ENCODE results near the gene KLHL20. TPM values are rescaled to one million over a fixed set of nuclear protein-coding genes. Genes with fewer than 3 reads are reported as not detected.

KLHL20 gene
- polyA plus RNA-seq, 1 donor from 2014 or later = 33.2 TPM

DNA sequence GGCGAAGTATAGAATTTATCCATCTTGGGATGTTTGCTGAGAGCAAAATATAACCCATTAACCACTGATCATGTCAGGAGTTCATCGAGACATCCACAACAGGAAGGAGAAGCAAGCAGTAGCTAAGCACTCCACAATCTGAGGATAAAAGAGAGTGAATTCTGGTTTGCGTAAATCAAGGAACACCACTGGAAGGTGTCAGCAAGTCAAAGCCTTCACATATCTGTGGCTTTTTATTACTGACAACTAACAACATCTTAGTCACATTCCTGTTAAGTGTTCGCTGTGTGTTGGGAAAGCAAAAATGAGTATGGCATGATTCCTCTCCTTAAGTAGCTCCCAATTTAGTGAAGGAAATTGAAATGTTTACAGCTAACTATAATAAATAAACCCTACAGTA is 65.2 kb downstream of the KLHL20 start:
- Histone ChIP-seq H3K27ac (ENCODE audit: low read length) (no peak overlapping the region), H3K79me2 (replicated peaks; ENCODE audit: insufficient read depth, low read length) (no peaks in the 10 kb centered on the region), H3K4me2 (ENCODE audit: low read length) (no peak overlapping the region), H3K9me3 (ENCODE audit: low read length) (no peaks in the 10 kb centered on the region), H3K4me3 (ENCODE audit: low read length) (no peak overlapping the region), H4K20me1 (ENCODE audit: insufficient read depth) (no peaks in the 10 kb centered on the region), H2AFZ (ENCODE audit: low read depth, low read length) (no peak overlapping the region), H3K9me2 (ENCODE audit: insufficient read depth, low read length) (no peaks in the 10 kb centered on the region), H3F3A (ENCODE audit: insufficient read depth, low read length, poor library complexity, severe bottlenecking) (no peaks in the 10 kb centered on the region), H3K36me3 (ENCODE audit: insufficient read depth, low read length) (peaks cover 16% of the 10 kb centered on the region), H3K27me3 (ENCODE audit: insufficient read depth, low read depth, low read length) (no peaks in the 10 kb centered on the region), H3K9ac (ENCODE audit: low read length) (no peak overlapping the region)
- no peak for TF ChIP-seq MXI1 (conservative IDR thresholded peaks at IDR 0.05; ENCODE audit: poor library complexity, severe bottlenecking)
- no peak for TF ChIP-seq EZH2 (IDR thresholded peaks at IDR 0.05; ENCODE audit: borderline replicate concordance, insufficient read depth, low read length, poor library complexity, severe bottlenecking)
- TF ChIP-seq POLR2AphosphoS5 (IDR thresholded peaks at IDR 0.05) = no peak
- TF ChIP-seq EP300 (conservative IDR thresholded peaks at IDR 0.05; ENCODE audit: poor library complexity, severe bottlenecking) = no peak
- no peak for TF ChIP-seq TAF1 (IDR thresholded peaks at IDR 0.05; ENCODE audit: low read depth)
- TF ChIP-seq RAD21 (conservative IDR thresholded peaks at IDR 0.05) = no peak

DNA sequence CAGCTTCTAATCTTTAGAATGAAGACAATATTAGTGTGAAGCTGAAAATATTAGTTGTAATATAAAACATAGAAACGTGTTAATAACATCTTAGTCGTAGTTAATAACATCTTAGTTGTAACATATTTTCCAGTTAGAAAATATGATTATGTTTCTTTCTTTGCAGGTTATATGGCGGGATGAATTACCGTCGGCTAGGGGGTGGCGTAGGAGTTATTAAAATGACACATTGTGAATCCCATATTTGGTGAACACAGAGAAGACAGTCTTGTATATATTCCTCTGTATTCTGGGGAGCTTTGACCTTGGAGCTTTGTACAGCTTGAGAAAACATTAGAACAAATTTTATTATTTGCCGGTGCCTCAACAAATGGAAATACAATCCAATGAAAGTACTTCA is 70.2 kb downstream of the KLHL20 start:
- no peaks in the 10 kb centered on the region for H3K9me2 ChIP-seq (ENCODE audit: insufficient read depth, low read length)
- no peak overlapping the region for H3K27ac ChIP-seq (ENCODE audit: low read length)
- H3K36me3 ChIP-seq (ENCODE audit: insufficient read depth, low read length) = no peaks in the 10 kb centered on the region
- H3K4me3 ChIP-seq (ENCODE audit: low read length) = no peak overlapping the region
- H3K79me2 ChIP-seq (replicated peaks; ENCODE audit: insufficient read depth, low read length) = no peaks in the 10 kb centered on the region
- H3K9ac ChIP-seq (ENCODE audit: low read length) = no peak overlapping the region
- no peaks in the 10 kb centered on the region for H4K20me1 ChIP-seq (ENCODE audit: insufficient read depth)
- no peaks in the 10 kb centered on the region for H3K27me3 ChIP-seq (ENCODE audit: insufficient read depth, low read depth, low read length)
- H3K9me3 ChIP-seq (ENCODE audit: low read length) = no peaks in the 10 kb centered on the region
- H3K4me2 ChIP-seq (ENCODE audit: low read length) = no peak overlapping the region
- H3F3A ChIP-seq (ENCODE audit: insufficient read depth, low read length, poor library complexity, severe bottlenecking) = no peaks in the 10 kb centered on the region
- TF ChIP-seq POLR2AphosphoS5 (IDR thresholded peaks at IDR 0.05) = no peak
- no peak for TF ChIP-seq RAD21 (conservative IDR thresholded peaks at IDR 0.05)
- TF ChIP-seq, protein P1, sequence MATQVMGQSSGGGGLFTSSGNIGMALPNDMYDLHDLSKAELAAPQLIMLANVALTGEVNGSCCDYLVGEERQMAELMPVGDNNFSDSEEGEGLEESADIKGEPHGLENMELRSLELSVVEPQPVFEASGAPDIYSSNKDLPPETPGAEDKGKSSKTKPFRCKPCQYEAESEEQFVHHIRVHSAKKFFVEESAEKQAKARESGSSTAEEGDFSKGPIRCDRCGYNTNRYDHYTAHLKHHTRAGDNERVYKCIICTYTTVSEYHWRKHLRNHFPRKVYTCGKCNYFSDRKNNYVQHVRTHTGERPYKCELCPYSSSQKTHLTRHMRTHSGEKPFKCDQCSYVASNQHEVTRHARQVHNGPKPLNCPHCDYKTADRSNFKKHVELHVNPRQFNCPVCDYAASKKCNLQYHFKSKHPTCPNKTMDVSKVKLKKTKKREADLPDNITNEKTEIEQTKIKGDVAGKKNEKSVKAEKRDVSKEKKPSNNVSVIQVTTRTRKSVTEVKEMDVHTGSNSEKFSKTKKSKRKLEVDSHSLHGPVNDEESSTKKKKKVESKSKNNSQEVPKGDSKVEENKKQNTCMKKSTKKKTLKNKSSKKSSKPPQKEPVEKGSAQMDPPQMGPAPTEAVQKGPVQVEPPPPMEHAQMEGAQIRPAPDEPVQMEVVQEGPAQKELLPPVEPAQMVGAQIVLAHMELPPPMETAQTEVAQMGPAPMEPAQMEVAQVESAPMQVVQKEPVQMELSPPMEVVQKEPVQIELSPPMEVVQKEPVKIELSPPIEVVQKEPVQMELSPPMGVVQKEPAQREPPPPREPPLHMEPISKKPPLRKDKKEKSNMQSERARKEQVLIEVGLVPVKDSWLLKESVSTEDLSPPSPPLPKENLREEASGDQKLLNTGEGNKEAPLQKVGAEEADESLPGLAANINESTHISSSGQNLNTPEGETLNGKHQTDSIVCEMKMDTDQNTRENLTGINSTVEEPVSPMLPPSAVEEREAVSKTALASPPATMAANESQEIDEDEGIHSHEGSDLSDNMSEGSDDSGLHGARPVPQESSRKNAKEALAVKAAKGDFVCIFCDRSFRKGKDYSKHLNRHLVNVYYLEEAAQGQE (IDR thresholded peaks at IDR 0.05; ENCODE audit: borderline replicate concordance) = no peak
- TF ChIP-seq TAF1 (IDR thresholded peaks at IDR 0.05; ENCODE audit: low read depth) = no peak
- TF ChIP-seq, protein P2, sequence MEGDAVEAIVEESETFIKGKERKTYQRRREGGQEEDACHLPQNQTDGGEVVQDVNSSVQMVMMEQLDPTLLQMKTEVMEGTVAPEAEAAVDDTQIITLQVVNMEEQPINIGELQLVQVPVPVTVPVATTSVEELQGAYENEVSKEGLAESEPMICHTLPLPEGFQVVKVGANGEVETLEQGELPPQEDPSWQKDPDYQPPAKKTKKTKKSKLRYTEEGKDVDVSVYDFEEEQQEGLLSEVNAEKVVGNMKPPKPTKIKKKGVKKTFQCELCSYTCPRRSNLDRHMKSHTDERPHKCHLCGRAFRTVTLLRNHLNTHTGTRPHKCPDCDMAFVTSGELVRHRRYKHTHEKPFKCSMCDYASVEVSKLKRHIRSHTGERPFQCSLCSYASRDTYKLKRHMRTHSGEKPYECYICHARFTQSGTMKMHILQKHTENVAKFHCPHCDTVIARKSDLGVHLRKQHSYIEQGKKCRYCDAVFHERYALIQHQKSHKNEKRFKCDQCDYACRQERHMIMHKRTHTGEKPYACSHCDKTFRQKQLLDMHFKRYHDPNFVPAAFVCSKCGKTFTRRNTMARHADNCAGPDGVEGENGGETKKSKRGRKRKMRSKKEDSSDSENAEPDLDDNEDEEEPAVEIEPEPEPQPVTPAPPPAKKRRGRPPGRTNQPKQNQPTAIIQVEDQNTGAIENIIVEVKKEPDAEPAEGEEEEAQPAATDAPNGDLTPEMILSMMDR (IDR thresholded peaks at IDR 0.05; ENCODE audit: poor library complexity, severe bottlenecking) = no peak
- TF ChIP-seq EZH2 (IDR thresholded peaks at IDR 0.05; ENCODE audit: borderline replicate concordance, insufficient read depth, low read length, poor library complexity, severe bottlenecking) = no peak
- TF ChIP-seq EP300 (conservative IDR thresholded peaks at IDR 0.05; ENCODE audit: poor library complexity, severe bottlenecking) = no peak
- TF ChIP-seq SMC3 (conservative IDR thresholded peaks at IDR 0.05; ENCODE audit: poor library complexity) = no peak
- TF ChIP-seq MXI1 (conservative IDR thresholded peaks at IDR 0.05; ENCODE audit: poor library complexity, severe bottlenecking) = no peak
- H2AFZ ChIP-seq (ENCODE audit: low read depth, low read length) = no peak overlapping the region

Data from neural cell (in vitro differentiated cells).